ENCODE results near the gene ADGRG7.

GRCh38 chr3:100706365-100706764 lies 97.0 kb downstream of the ADGRG7 start:
- TF ChIP-seq, protein P1, sequence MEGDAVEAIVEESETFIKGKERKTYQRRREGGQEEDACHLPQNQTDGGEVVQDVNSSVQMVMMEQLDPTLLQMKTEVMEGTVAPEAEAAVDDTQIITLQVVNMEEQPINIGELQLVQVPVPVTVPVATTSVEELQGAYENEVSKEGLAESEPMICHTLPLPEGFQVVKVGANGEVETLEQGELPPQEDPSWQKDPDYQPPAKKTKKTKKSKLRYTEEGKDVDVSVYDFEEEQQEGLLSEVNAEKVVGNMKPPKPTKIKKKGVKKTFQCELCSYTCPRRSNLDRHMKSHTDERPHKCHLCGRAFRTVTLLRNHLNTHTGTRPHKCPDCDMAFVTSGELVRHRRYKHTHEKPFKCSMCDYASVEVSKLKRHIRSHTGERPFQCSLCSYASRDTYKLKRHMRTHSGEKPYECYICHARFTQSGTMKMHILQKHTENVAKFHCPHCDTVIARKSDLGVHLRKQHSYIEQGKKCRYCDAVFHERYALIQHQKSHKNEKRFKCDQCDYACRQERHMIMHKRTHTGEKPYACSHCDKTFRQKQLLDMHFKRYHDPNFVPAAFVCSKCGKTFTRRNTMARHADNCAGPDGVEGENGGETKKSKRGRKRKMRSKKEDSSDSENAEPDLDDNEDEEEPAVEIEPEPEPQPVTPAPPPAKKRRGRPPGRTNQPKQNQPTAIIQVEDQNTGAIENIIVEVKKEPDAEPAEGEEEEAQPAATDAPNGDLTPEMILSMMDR (IDR thresholded peaks at IDR 0.05 in 4 of 5, conservative IDR thresholded peaks at IDR 0.05 in 1 of 5) = no peak
- TF ChIP-seq POLR2A (IDR thresholded peaks at IDR 0.05) = no peak

All from gastrocnemius medialis (tissue), 4 donors.